Astrocyte (in vitro differentiated cells and primary cell): Measurements from ENCODE around the gene MAP3K3. TPM values are rescaled to one million over a fixed set of nuclear protein-coding genes. Genes with fewer than 3 reads are reported as not detected.

Source experiments
- DNase-seq: peaks from one replicate; pipeline ENCODE4 v3.0.0-alpha.2; 2010; ENCODE audit warnings: low read depth
- FAIRE-seq: peaks from 2 replicates; lab custom pipeline; 2011; peaks lifted over from hg19 to GRCh38; lab: Jason Lieb, UNC
- H2AFZ ChIP-seq: 2 replicates; pipeline ENCODE4 v1.6.0; 2012; ENCODE audit warnings: low read depth, low read length, inconsistent platforms
- H3K27ac ChIP-seq: 2 replicates; pipeline ENCODE4 v1.5.1; 2011; ENCODE audit warnings: low read depth, low read length, inconsistent platforms
- H3K27me3 ChIP-seq: 2 replicates; pipeline ENCODE4 v1.6.0; 2011; ENCODE audit warnings: low read length, inconsistent platforms; ENCODE audit not compliant: insufficient read depth
- H3K36me3 ChIP-seq: 2 replicates; pipeline ENCODE4 v1.5.1; 2011; ENCODE audit warnings: low read length, inconsistent platforms; ENCODE audit not compliant: insufficient read depth
- H3K4me1 ChIP-seq: 2 replicates; pipeline ENCODE4 v1.5.1; 2011; ENCODE audit warnings: low read length, inconsistent platforms; ENCODE audit not compliant: insufficient read depth
- H3K4me2 ChIP-seq: 2 replicates; pipeline ENCODE4 v1.6.0; 2012; ENCODE audit warnings: low read length, inconsistent platforms
- H3K4me3 ChIP-seq: 2 replicates; pipeline ENCODE4 v1.5.1; 2011; ENCODE audit warnings: low read depth, mild to moderate bottlenecking, low read length, inconsistent platforms; ENCODE audit not compliant: insufficient read depth
- H3K79me2 ChIP-seq: 2 replicates; pipeline ENCODE4 v1.6.0; 2012; ENCODE audit warnings: mild to moderate bottlenecking, low read length, inconsistent platforms; ENCODE audit not compliant: insufficient read depth
- H3K9ac ChIP-seq: 2 replicates; pipeline ENCODE4 v1.6.0; 2012; ENCODE audit warnings: mild to moderate bottlenecking, low read length, inconsistent platforms
- H3K9me3 ChIP-seq: 2 replicates; pipeline ENCODE4 v1.5.1; 2012; ENCODE audit warnings: low read depth, mild to moderate bottlenecking, low read length, inconsistent platforms; ENCODE audit not compliant: insufficient read depth
- H4K20me1 ChIP-seq: 2 replicates; pipeline ENCODE4 v1.6.0; 2012; ENCODE audit warnings: low read length, inconsistent platforms; ENCODE audit not compliant: insufficient read depth
- H3K27ac Mint-ChIP-seq: one replicate; pipeline ENCODE4 v1.8.0; 2021; ENCODE audit warnings: mild to moderate bottlenecking, mixed read lengths; ENCODE audit not compliant: unreplicated experiment
- H3K27me3 Mint-ChIP-seq: one replicate; pipeline ENCODE4 v1.8.0; 2021; ENCODE audit warnings: low read depth, mixed read lengths; ENCODE audit not compliant: unreplicated experiment
- H3K36me3 Mint-ChIP-seq: one replicate; pipeline ENCODE4 v1.8.0; 2021; ENCODE audit warnings: low read depth, mixed read lengths; ENCODE audit not compliant: unreplicated experiment
- H3K4me1 Mint-ChIP-seq: one replicate; pipeline ENCODE4 v1.8.0; 2021; ENCODE audit warnings: low read depth, mixed read lengths; ENCODE audit not compliant: unreplicated experiment
- H3K4me3 Mint-ChIP-seq: one replicate; pipeline ENCODE4 v1.8.0; 2021; ENCODE audit warnings: mild to moderate bottlenecking, moderate library complexity, mixed read lengths; ENCODE audit not compliant: unreplicated experiment
- H3K9me3 Mint-ChIP-seq: one replicate; pipeline ENCODE4 v1.8.0; 2021; ENCODE audit warnings: mild to moderate bottlenecking, mixed read lengths; ENCODE audit not compliant: unreplicated experiment
- CTCF ChIP-seq: IDR thresholded peaks from 2 replicates; pipeline ENCODE4 v1.5.1; 2011; ENCODE audit warnings: low read depth, mild to moderate bottlenecking, inconsistent platforms, low read length, moderate library complexity; ENCODE audit not compliant: insufficient read depth
- EZH2 ChIP-seq: IDR thresholded peaks from 2 replicates; pipeline ENCODE4 v1.6.1; 2012; ENCODE audit warnings: mild to moderate bottlenecking, low read length, inconsistent platforms; ENCODE audit not compliant: insufficient read depth
- total RNA-seq: library from RNA; stranded (reverse); gene quantifications from 2 replicates; pipeline ENCODE4 v1.2.1, GENCODE V29; 2021

MAP3K3 gene
- total RNA-seq, 1 donor from 2014 or later: 30.5 TPM

DNA sequence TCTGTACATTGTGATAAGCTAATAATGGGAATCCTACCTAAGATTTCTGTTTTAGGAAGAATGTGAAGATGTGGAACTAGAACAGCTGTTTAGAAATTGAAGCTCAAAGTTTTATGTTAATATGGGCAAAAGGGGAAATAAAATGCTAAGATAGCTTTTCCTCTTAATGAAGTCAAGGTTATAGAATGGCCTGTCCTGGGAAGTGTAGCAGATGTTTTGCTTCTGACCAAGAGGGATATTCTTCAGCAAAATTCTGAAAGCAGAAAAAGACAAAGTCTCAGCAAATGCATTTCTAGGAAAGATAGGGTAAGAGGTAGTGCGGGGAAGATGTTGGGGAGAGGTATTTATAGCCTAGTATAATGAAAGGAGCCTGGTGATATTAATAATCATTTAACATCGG lies 13.1 kb downstream of the MAP3K3 start:
- FAIRE-seq (no peak), DNase-seq (no peak)
- Histone ChIP-seq H3K4me3 (no peak overlapping the region), H3K4me1 (peaks cover 4% of the 10 kb centered on the region), H3K9ac (no peak overlapping the region), H3K9me3 (no peaks in the 10 kb centered on the region), H2AFZ (no peak overlapping the region), H3K27me3 (no peaks in the 10 kb centered on the region), H3K27ac (no peak overlapping the region), H3K36me3 (peaks cover 4% of the 10 kb centered on the region), H3K79me2 (peaks cover 19% of the 10 kb centered on the region), H3K4me2 (no peak overlapping the region), H4K20me1 (peaks cover 19% of the 10 kb centered on the region)
- Mint-ChIP-seq H3K27me3 (no peaks in the 10 kb centered on the region), H3K4me3 (no peak overlapping the region), H3K36me3 (peaks cover 8% of the 10 kb centered on the region), H3K27ac (no peak overlapping the region), H3K9me3 (no peaks in the 10 kb centered on the region), H3K4me1 (peaks cover 16% of the 10 kb centered on the region)
- TF ChIP-seq CTCF: no peak
- no peak for TF ChIP-seq EZH2

GRCh38 chr17:63635787-63636186 lies 13.6 kb downstream of the MAP3K3 start:
- TF ChIP-seq CTCF: no peak
- no peak for TF ChIP-seq EZH2
- DNase-seq (no peak), FAIRE-seq (no peak)
- Mint-ChIP-seq H3K4me3 (no peak overlapping the region), H3K27ac (no peak overlapping the region), H3K36me3 (peaks cover 8% of the 10 kb centered on the region), H3K4me1 (peaks cover 16% of the 10 kb centered on the region), H3K27me3 (no peaks in the 10 kb centered on the region), H3K9me3 (no peaks in the 10 kb centered on the region)
- H2AFZ ChIP-seq: no peak overlapping the region
- H3K79me2 ChIP-seq: peaks cover 15% of the 10 kb centered on the region
- no peak overlapping the region for H3K4me3 ChIP-seq
- no peak overlapping the region for H3K27ac ChIP-seq
- no peaks in the 10 kb centered on the region for H3K27me3 ChIP-seq
- no peaks in the 10 kb centered on the region for H3K9me3 ChIP-seq
- peaks cover 4% of the 10 kb centered on the region for H3K36me3 ChIP-seq
- peaks cover 17% of the 10 kb centered on the region for H4K20me1 ChIP-seq
- H3K9ac ChIP-seq: no peak overlapping the region
- peaks cover 4% of the 10 kb centered on the region for H3K4me1 ChIP-seq
- H3K4me2 ChIP-seq: no peak overlapping the region

GRCh38 chr17:63639125-63639524 lies 16.9 kb downstream of the MAP3K3 start:
- no peak overlapping the region for H3K4me2 ChIP-seq
- no peaks in the 10 kb centered on the region for H4K20me1 ChIP-seq
- Mint-ChIP-seq H3K4me3 (no peak overlapping the region), H3K9me3 (no peaks in the 10 kb centered on the region), H3K27me3 (no peaks in the 10 kb centered on the region), H3K4me1 (peaks cover 9% of the 10 kb centered on the region), H3K27ac (no peak overlapping the region), H3K36me3 (peaks cover 5% of the 10 kb centered on the region)
- no peak overlapping the region for H2AFZ ChIP-seq
- H3K27ac ChIP-seq: no peak overlapping the region
- no peaks in the 10 kb centered on the region for H3K27me3 ChIP-seq
- FAIRE-seq: no peak
- H3K36me3 ChIP-seq: peaks cover 4% of the 10 kb centered on the region
- DNase-seq: no peak
- H3K9me3 ChIP-seq: no peaks in the 10 kb centered on the region
- no peak overlapping the region for H3K9ac ChIP-seq
- H3K79me2 ChIP-seq: no peaks in the 10 kb centered on the region
- TF ChIP-seq EZH2: no peak
- TF ChIP-seq CTCF: no peak
- no peak overlapping the region for H3K4me3 ChIP-seq
- peaks cover 2% of the 10 kb centered on the region for H3K4me1 ChIP-seq
